Prostate gland (tissue), 2 donors: ENCODE results near the gene FUCA1. TPM values are rescaled to one million over a fixed set of nuclear protein-coding genes. Genes with fewer than 3 reads are reported as not detected.

Source experiments
- DNase-seq: peaks from one replicate; pipeline ENCODE4 v3.0.0-alpha.2; 2019; ENCODE audit warnings: low spot score
- H3K27ac ChIP-seq, 2 donors: fragments of 200-600 bp; sonication (generic); 2 replicates each; pipeline ENCODE4 v1.5.1; 2017 to 2019
- H3K27me3 ChIP-seq: fragments of 200-600 bp; sonication (generic); replicated peaks from 2 replicates; pipeline ENCODE4 v1.5.1; 2019; ENCODE audit not compliant: insufficient read depth
- H3K36me3 ChIP-seq, 2 donors: fragments of 200-600 bp; sonication (generic); 1 replicate in 1 of 2; 2 replicates in 1 of 2; pipeline versions ENCODE4 v1.5.1 to v1.8.1; 2017 to 2019
- H3K4me1 ChIP-seq: fragments of 200-600 bp; sonication (generic); replicated peaks from 2 replicates; pipeline ENCODE4 v1.5.1; 2019
- H3K4me3 ChIP-seq, 2 donors: fragments of 200-600 bp; sonication (generic); 2 replicates each; pipeline ENCODE4 v1.5.1; 2017 to 2019
- H3K9me3 ChIP-seq: fragments of 200-600 bp; sonication (generic); 2 replicates; pipeline ENCODE4 v1.5.1; 2017
- CTCF ChIP-seq, 4 experiments: fragments of 200-600 bp in 2 of 4; fragments of 450-650 bp in 2 of 4; sonication (generic) in 2 of 4; IDR thresholded peaks; 1 replicate in 3 of 4; 2 replicates in 1 of 4; pipeline ENCODE4 v1.5.1; 2016 to 2019; ENCODE audit warnings: antibody characterized with exemption in 4 of 4, mild to moderate bottlenecking in 2 of 4, moderate library complexity in 2 of 4
- POLR2A ChIP-seq: fragments of 450-650 bp; IDR thresholded peaks from one replicate; pipeline ENCODE4 v1.6.1; 2016; ENCODE audit warnings: antibody characterized with exemption, mild to moderate bottlenecking
- POLR2AphosphoS5 ChIP-seq: sonication (generic); formaldehyde crosslinking; IDR thresholded peaks from one replicate; pipeline ENCODE4 v1.6.1; 2017; ENCODE audit warnings: antibody characterized with exemption
- WGBS: methylation state at CpG from one replicate; pipeline ENCODE4 v1.1.5; 2018; 5-methylcytosine and 5-hydroxymethylcytosine counted together
- intact Hi-C: fragments of 100-400 bp; cut with DNase I; formaldehyde crosslinking; loops from one replicate; pipeline ENCODE4 v1.14.2; 2022
- total RNA-seq, 2 donors: library from RNA; depleted of rRNA; stranded (reverse); fragments of >200 nt; gene quantifications; one replicate each; pipeline ENCODE4 v1.1.0, GENCODE V29; 2016

Gene FUCA1
- total RNA-seq, 2 donors from 2014 or later = 51.4 to 111 TPM

- Histone ChIP-seq H3K4me1 (peaks cover 12% of the 10 kb centered on the region), H3K27ac (peak overlapping the region; percentile 83 to 87), H3K9me3 (no peaks in the 10 kb centered on the region), H3K4me3 (no peak overlapping the region), H3K36me3 (no peaks in the 10 kb centered on the region), H3K27me3 (no peaks in the 10 kb centered on the region)
- 65% methylated on average over 7 of the region's 7 CpGs for WGBS
- DNase-seq = no peak
- no peak for TF ChIP-seq CTCF (IDR thresholded peaks at IDR 0.05)
- intact Hi-C loops = no loop called here
Measured at GRCh38 chr1:23799255-23799569, 68.9 kb downstream of the FUCA1 start.

GRCh38 chr1:23798662-23799142 is 69.4 kb downstream of the FUCA1 start:
- peaks cover 12% of the 10 kb centered on the region for H3K4me1 ChIP-seq
- no peaks in the 10 kb centered on the region for H3K36me3 ChIP-seq
- no peak for TF ChIP-seq CTCF (IDR thresholded peaks at IDR 0.05)
- TF ChIP-seq POLR2AphosphoS5 = no peak
- TF ChIP-seq POLR2A = no peak
- H3K27ac ChIP-seq = peak overlapping the region; percentile 83 to 87
- intact Hi-C loops = no loop called here
- H3K27me3 ChIP-seq = no peaks in the 10 kb centered on the region
- H3K4me3 ChIP-seq = no peak overlapping the region
- DNase-seq = no peak
- no peaks in the 10 kb centered on the region for H3K9me3 ChIP-seq
- WGBS = 81% methylated on average over 9 of the region's 12 CpGs

- Histone ChIP-seq H3K4me1 (peaks cover 21% of the 10 kb centered on the region), H3K36me3 (no peaks in the 10 kb centered on the region), H3K27ac (peak overlapping the region in 1 of 2 donors; percentile 83)
Measured at GRCh38 chr1:23797478-23798448, 70.3 kb downstream of the FUCA1 start.

GRCh38 chr1:23796466-23797271 is 71.4 kb downstream of the FUCA1 start:
- no peaks in the 10 kb centered on the region for H3K36me3 ChIP-seq
- intact Hi-C loops = no loop called here
- H3K4me3 ChIP-seq = no peak overlapping the region
- peak; percentile 56 for DNase-seq
- no peaks in the 10 kb centered on the region for H3K9me3 ChIP-seq
- peaks cover 28% of the 10 kb centered on the region for H3K4me1 ChIP-seq
- 52% methylated on average over 17 of the region's 17 CpGs for WGBS
- peak overlapping the region; percentile 34 to 83 for H3K27ac ChIP-seq
- no peaks in the 10 kb centered on the region for H3K27me3 ChIP-seq
- TF ChIP-seq CTCF (IDR thresholded peaks at IDR 0.05) = no peak
- peak; percentile 30 for TF ChIP-seq POLR2AphosphoS5
- no peak for TF ChIP-seq POLR2A

More at GRCh38 chr1:23797478-23798448, 70.3 kb downstream of the FUCA1 start:
- intact Hi-C loops = no loop called here
- H3K9me3 ChIP-seq = no peaks in the 10 kb centered on the region
- DNase-seq = no peak
- 77% methylated on average over 20 of the region's 20 CpGs for WGBS
- H3K4me3 ChIP-seq = no peak overlapping the region
- TF ChIP-seq POLR2AphosphoS5 (peak; percentile 34), CTCF (IDR thresholded peaks at IDR 0.05) (no peak)
- no peaks in the 10 kb centered on the region for H3K27me3 ChIP-seq
